PC-9 (cell line): ENCODE data around the gene PLAAT3. TPM values are rescaled to one million over a fixed set of nuclear protein-coding genes. Genes with fewer than 3 reads are reported as not detected.
"Not testable (repeated sequence)": the region's sequence is repeated elsewhere in the genome, so short reads cannot be mapped to it uniquely, and the experiment has no call there.

Experiments used
- BruUV-seq: library from RNA; stranded (reverse); fragments of 400-500 nt; replicated peaks from 2 replicates; lab custom pipeline; 2021; lab: Mats Ljungman, UMichigan
- CTCF ChIA-PET: fragments of 300-600 bp; sonication (Branson Sonifier 250); formaldehyde crosslinking; loops from one replicate; lab custom pipeline; 2022; ENCODE audit warnings: antibody characterized with exemption; lab: Charles Lee
- POLR2A ChIA-PET: fragments of 300-600 bp; sonication (Branson Sonifier 250); formaldehyde crosslinking; loops from one replicate; lab custom pipeline; 2022; ENCODE audit warnings: antibody characterized with exemption; ENCODE audit not compliant: unreplicated experiment; lab: Charles Lee
- DNase-seq, 2 experiments: peaks; one replicate each; pipeline versions ENCODE4 v3.0.0 to v3.0.0-alpha.2; 2015 to 2022; ENCODE audit warnings: mixed read lengths in 1 of 2
- H2AFZ ChIP-seq: fragments of 200-600 bp; sonication (generic); 2 replicates; pipeline ENCODE4 v1.8.1; 2017; ENCODE audit warnings: antibody characterized with exemption
- H3F3A ChIP-seq: fragments of 200-600 bp; sonication (generic); 2 replicates; pipeline ENCODE4 v1.8.1; 2017; ENCODE audit warnings: antibody characterized with exemption, mild to moderate bottlenecking, low read depth; ENCODE audit not compliant: insufficient read depth
- H3K27ac ChIP-seq: fragments of 200-600 bp; sonication (generic); 2 replicates; pipeline ENCODE4 v1.6.1; 2016; ENCODE audit warnings: mixed run types
- H3K27me3 ChIP-seq: fragments of 200-600 bp; sonication (generic); 2 replicates; pipeline ENCODE4 v1.6.1; 2016; ENCODE audit warnings: low read depth, mixed run types; ENCODE audit not compliant: insufficient read depth
- H3K36me3 ChIP-seq: fragments of 200-600 bp; sonication (generic); 2 replicates; pipeline ENCODE4 v1.6.1; 2016; ENCODE audit warnings: low read depth, mixed run types
- H3K4me1 ChIP-seq: fragments of 200-600 bp; sonication (generic); replicated peaks from 2 replicates; pipeline ENCODE4 v1.6.1; 2016; ENCODE audit warnings: mixed run types; ENCODE audit not compliant: insufficient read depth
- H3K4me2 ChIP-seq: fragments of 200-600 bp; sonication (generic); 2 replicates; pipeline ENCODE4 v1.6.1; 2017; ENCODE audit warnings: mixed run types
- H3K4me3 ChIP-seq: fragments of 200-600 bp; sonication (generic); 2 replicates; pipeline ENCODE4 v1.6.1; 2016; ENCODE audit warnings: mixed run types
- H3K79me2 ChIP-seq: fragments of 200-600 bp; sonication (generic); 2 replicates; pipeline ENCODE4 v1.6.1; 2017; ENCODE audit warnings: low read depth, mixed run types
- H3K9me2 ChIP-seq: fragments of 200-600 bp; sonication (generic); 2 replicates; pipeline ENCODE4 v1.8.1; 2017; ENCODE audit warnings: mild to moderate bottlenecking; ENCODE audit not compliant: insufficient read depth
- H3K9me3 ChIP-seq: fragments of 200-600 bp; sonication (generic); 2 replicates; pipeline ENCODE4 v1.8.1; 2016; ENCODE audit warnings: low read depth; ENCODE audit not compliant: insufficient read depth
- H4K20me1 ChIP-seq: fragments of 200-600 bp; sonication (generic); 2 replicates; pipeline ENCODE4 v1.8.1; 2017; ENCODE audit not compliant: insufficient read depth
- CTCF ChIP-seq: fragments of 200-600 bp; sonication (generic); conservative IDR thresholded peaks from 2 replicates; pipeline ENCODE4 v1.6.1; 2017; ENCODE audit warnings: mixed run types, antibody characterized with exemption, mild to moderate bottlenecking, moderate library complexity
- EZH2 ChIP-seq: fragments of 200-600 bp; sonication (generic); IDR thresholded peaks from 2 replicates; pipeline ENCODE4 v1.8.0; 2017; ENCODE audit warnings: antibody characterized with exemption, low read depth
- intact Hi-C: fragments of 100-400 bp; cut with micrococcal nuclease; formaldehyde crosslinking; loops from one replicate; pipeline ENCODE4 v1.10.0; 2022; ENCODE audit not compliant: unreplicated experiment
- total RNA-seq: library from RNA; stranded (reverse); gene quantifications from 2 replicates; pipeline ENCODE4 v1.2.3, GENCODE V29; 2021

Gene PLAAT3
- total RNA-seq, 1 experiment from 2014 or later = 240 TPM

GRCh38 chr11:63534076-63534475, 80.2 kb downstream of the PLAAT3 start:
- H3K27ac ChIP-seq = no peak overlapping the region
- ChIA-PET CTCF (no interaction called here), POLR2A (interaction anchor here (0.5 kb wide), 1 partner anchor 412 kb away, joined by 3 read pairs; no protein-coding TSS in a partner anchor)
- no TSS peak for BruUV-seq
- peak overlapping the region; percentile 12 for H3K4me2 ChIP-seq
- H3K36me3 ChIP-seq = no peaks in the 10 kb centered on the region
- peaks cover 40% of the 10 kb centered on the region for H3K4me1 ChIP-seq
- no peaks in the 10 kb centered on the region for H3K79me2 ChIP-seq
- H3K9me2 ChIP-seq = no peaks in the 10 kb centered on the region
- no peaks in the 10 kb centered on the region for H3K9me3 ChIP-seq
- no peaks in the 10 kb centered on the region for H4K20me1 ChIP-seq
- peaks cover 5% of the 10 kb centered on the region for H3F3A ChIP-seq
- H3K4me3 ChIP-seq = no peak overlapping the region
- H3K27me3 ChIP-seq = no peaks in the 10 kb centered on the region
- intact Hi-C loops = no loop called here
- DNase-seq = peak in 1 of 2 experiments; percentile 44
- TF ChIP-seq EZH2 = no peak
- no peak for TF ChIP-seq CTCF
- no peak overlapping the region; the same call in 1 of the 2 replicates for H2AFZ ChIP-seq

DNA sequence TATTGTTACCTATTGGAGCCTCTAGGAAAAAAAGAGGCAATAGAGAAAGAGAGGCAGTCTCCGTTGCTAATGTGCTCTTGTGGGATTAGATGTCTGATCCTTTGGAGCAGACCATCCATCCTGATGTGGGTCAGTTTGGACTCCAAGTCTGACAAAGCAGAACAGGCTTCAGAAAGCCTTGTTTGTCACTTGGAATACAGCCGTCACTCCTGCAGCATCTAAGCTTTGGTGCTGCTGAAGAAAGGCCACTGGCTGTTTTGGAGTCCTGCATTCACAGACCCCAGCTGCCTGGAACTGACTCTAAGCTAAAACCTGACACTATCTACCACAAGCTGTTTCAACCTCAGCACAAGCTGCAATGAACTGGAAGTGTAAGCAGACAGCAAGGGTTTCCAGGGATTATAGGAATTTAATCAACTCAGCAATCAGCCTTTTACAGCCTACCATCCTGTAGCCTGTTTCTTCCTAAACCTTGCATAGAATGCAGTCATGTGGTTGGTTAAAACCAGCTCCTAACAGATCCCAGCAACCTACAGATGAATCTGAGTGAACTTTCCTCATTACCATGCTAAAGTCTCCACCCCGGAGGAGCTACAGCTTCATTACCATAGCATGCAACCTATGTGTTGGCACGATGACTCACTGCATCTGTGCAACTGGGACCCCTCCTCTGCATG, 81.3 kb downstream of the PLAAT3 start:
- H3K36me3 ChIP-seq = no peaks in the 10 kb centered on the region
- H3F3A ChIP-seq = peaks cover 5% of the 10 kb centered on the region
- H3K9me3 ChIP-seq = no peaks in the 10 kb centered on the region
- peaks cover 40% of the 10 kb centered on the region for H3K4me1 ChIP-seq
- DNase-seq = no peak
- peak overlapping the region; percentile 45; the same call in 1 of the 2 replicates for H3K4me2 ChIP-seq
- intact Hi-C loops = no loop called here
- no peaks in the 10 kb centered on the region for H3K27me3 ChIP-seq
- no peaks in the 10 kb centered on the region for H4K20me1 ChIP-seq
- H3K4me3 ChIP-seq = no peak overlapping the region
- no peak overlapping the region for H3K27ac ChIP-seq
- ChIA-PET CTCF (interaction anchor here (0.5 to 1.2 kb wide), 4 partner anchors 8 to 693 kb away, joined by 3 to 5 read pairs (median 4); no protein-coding TSS in a partner anchor), POLR2A (interaction anchor here (0.6 to 0.7 kb wide), 2 partner anchors 34 to 90 kb away, joined by 3 to 6 read pairs; no protein-coding TSS in a partner anchor)
- no TSS peak for BruUV-seq
- H3K9me2 ChIP-seq = no peaks in the 10 kb centered on the region
- TF ChIP-seq CTCF (no peak), EZH2 (no peak)
- no peaks in the 10 kb centered on the region for H3K79me2 ChIP-seq
- no peak overlapping the region for H2AFZ ChIP-seq

GRCh38 chr11:63532117-63532516, 82.1 kb downstream of the PLAAT3 start:
- Histone ChIP-seq H3K9me2 (no peaks in the 10 kb centered on the region), H3K36me3 (no peaks in the 10 kb centered on the region), H3F3A (peaks cover 5% of the 10 kb centered on the region), H3K79me2 (no peaks in the 10 kb centered on the region), H3K4me2 (peak overlapping the region; percentile 45), H3K27ac (peak overlapping the region; percentile 40), H4K20me1 (no peaks in the 10 kb centered on the region), H3K4me3 (no peak overlapping the region), H2AFZ (no peak overlapping the region), H3K4me1 (peaks cover 40% of the 10 kb centered on the region), H3K27me3 (no peaks in the 10 kb centered on the region), H3K9me3 (no peaks in the 10 kb centered on the region)
- ChIA-PET POLR2A (interaction anchor here (0.9 kb wide), 1 partner anchor 35 kb away, joined by 3 read pairs; no protein-coding TSS in a partner anchor), CTCF (interaction anchor here (0.6 to 1.2 kb wide), 4 partner anchors 9 to 52 kb away, joined by 3 to 5 read pairs (median 4); no protein-coding TSS in a partner anchor)
- no peak for DNase-seq
- intact Hi-C loops = no loop called here
- no TSS peak for BruUV-seq
- no peak for TF ChIP-seq CTCF
- TF ChIP-seq EZH2 = no peak

GRCh38 chr11:63531074-63531792, 83.0 kb downstream of the PLAAT3 start:
- H3K27me3 ChIP-seq, H3K9me3 ChIP-seq, H3K79me2 ChIP-seq, CTCF ChIA-PET, H4K20me1 ChIP-seq, H3F3A ChIP-seq, H3K36me3 ChIP-seq, H3K4me3 ChIP-seq, H2AFZ ChIP-seq, H3K9me2 ChIP-seq: not testable (repeated sequence)
- intact Hi-C loops = loop anchor here (1.0 to 2.0 kb wide), 3 partner anchors 36 to 80 kb away; no protein-coding TSS in a partner anchor
- POLR2A ChIA-PET = interaction anchor here (0.9 kb wide), 1 partner anchor 36 kb away, joined by 3 read pairs; no protein-coding TSS in a partner anchor
- BruUV-seq = TSS peak; percentile 98
- Histone ChIP-seq H3K4me1 (peaks cover 36% of the 10 kb centered on the region), H3K4me2 (peak overlapping the region; percentile 45), H3K27ac (peak overlapping the region; percentile 40; the same call in 1 of the 2 replicates)
- DNase-seq = peak; percentile 74 to 91
